NCI-H1436 treated with DMSO at 0.1 percent for 48 hours (cell line): ENCODE data around the gene SPECC1.
A peak's percentile ranks its signal among the peaks of the same experiment; 100 is the strongest.
"Not testable (repeated sequence)": the region's sequence is repeated elsewhere in the genome, so short reads cannot be mapped to it uniquely, and the experiment has no call there.

Experiments
- DNase-seq: peaks from one replicate; lab custom pipeline; 2025; lab: John Stamatoyannopoulos, UW

The SPECC1 gene

GRCh38 chr17:20010099-20010863 lies 1.1 kb downstream of the SPECC1 start:
- DNase-seq = peak; percentile 41

GRCh38 chr17:20010936-20011335 lies 1.8 kb downstream of the SPECC1 start:
- no peak for DNase-seq

- no peak for DNase-seq
These were observed 2.9 kb downstream of the SPECC1 start for GRCh38 chr17:20012017-20012536.

- not testable (repeated sequence) for DNase-seq
These were observed 7.4 kb downstream of the SPECC1 start for GRCh38 chr17:20016475-20016992.

- DNase-seq = no peak
These were observed 13.5 kb downstream of the SPECC1 start for GRCh38 chr17:20022701-20023100.

GRCh38 chr17:20026960-20027359 lies 17.8 kb downstream of the SPECC1 start:
- DNase-seq = no peak

GRCh38 chr17:20028443-20028842 lies 19.3 kb downstream of the SPECC1 start:
- DNase-seq = no peak

- DNase-seq = no peak
These were observed 23.5 kb downstream of the SPECC1 start for GRCh38 chr17:20032636-20033035.

- DNase-seq = no peak
These were observed 24.3 kb downstream of the SPECC1 start for GRCh38 chr17:20033415-20033814.

GRCh38 chr17:20035501-20035900 lies 26.3 kb downstream of the SPECC1 start:
- no peak for DNase-seq

GRCh38 chr17:20037286-20037685 lies 28.1 kb downstream of the SPECC1 start:
- not testable (repeated sequence) for DNase-seq

GRCh38 chr17:20039037-20039436 lies 29.9 kb downstream of the SPECC1 start:
- DNase-seq = no peak

- DNase-seq = no peak
These were observed 31.1 kb downstream of the SPECC1 start for GRCh38 chr17:20040216-20040615.

GRCh38 chr17:20043021-20043420 lies 33.9 kb downstream of the SPECC1 start:
- DNase-seq = no peak

- DNase-seq = no peak
These were observed 36.3 kb downstream of the SPECC1 start for GRCh38 chr17:20045476-20045875.

GRCh38 chr17:20046629-20047028 lies 37.5 kb downstream of the SPECC1 start:
- no peak for DNase-seq

- no peak for DNase-seq
These were observed 42.5 kb downstream of the SPECC1 start for GRCh38 chr17:20051624-20052023.

- DNase-seq = no peak
These were observed 44.3 kb downstream of the SPECC1 start for GRCh38 chr17:20053361-20053964.

- DNase-seq = no peak
These were observed 50.6 kb downstream of the SPECC1 start for GRCh38 chr17:20059728-20060188.

- DNase-seq = no peak
These were observed 54.8 kb downstream of the SPECC1 start for GRCh38 chr17:20063665-20064648.

GRCh38 chr17:20066253-20066652 lies 57.1 kb downstream of the SPECC1 start:
- DNase-seq = no peak

- no peak for DNase-seq
These were observed 58.6 kb downstream of the SPECC1 start for GRCh38 chr17:20067711-20068110.
